ENCODE data around the gene CARMIL1. TPM values are rescaled to one million over a fixed set of nuclear protein-coding genes. Genes with fewer than 3 reads are reported as not detected.
A peak's percentile ranks its signal among the peaks of the same experiment; 100 is the strongest.

CARMIL1 gene
- total and polyA plus RNA-seq, 2 of the 8 experiments (the other 6 are each of a cell fraction or from before 2014, with no cell fraction given): 20.3 to 40.4 TPM

- no peak overlapping the region for H2BK20ac ChIP-seq (ENCODE audit: low read length)
- 22% methylated on average over 1 of the region's 1 CpG; no CpG with 5 or more reads in 1 of the 2 experiments for WGBS, 2 experiments (ENCODE audit: extremely low coverage in 1 of 2, insufficient coverage in 1 of 2, insufficient read length in 1 of 2, insufficient replicate concordance in 2 of 2, low coverage in 1 of 2, low lambda C conversion rate in 2 of 2, missing lambda C conversion rate in 1 of 2)
- DNase-seq (ENCODE audit: low read depth in 1 of 2, low spot score in 2 of 2) (no peak), FAIRE-seq (no peak)
- H3K9ac ChIP-seq (replicated peaks in 1 of 4; ENCODE audit: extremely low read depth in 1 of 4, low read depth in 3 of 4, low read length in 3 of 4): no peak overlapping the region
- no peak overlapping the region for H2BK120ac ChIP-seq (replicated peaks; ENCODE audit: low read depth, low read length)
- H2AK5ac ChIP-seq (ENCODE audit: low read depth, low read length): no peak overlapping the region
- H2BK5ac ChIP-seq (ENCODE audit: low read depth, low read length): no peak overlapping the region
- no peaks in the 10 kb centered on the region for H3K9me3 ChIP-seq (ENCODE audit: insufficient read depth in 2 of 2, low read depth in 1 of 2, low read length in 1 of 2)
- H3K27ac ChIP-seq (ENCODE audit: low read depth, low read length): no peak overlapping the region
- H3K79me1 ChIP-seq (ENCODE audit: low read depth, low read length): peaks cover 5% of the 10 kb centered on the region
- H3K4me3 ChIP-seq (ENCODE audit: extremely low read depth in 1 of 4, insufficient read depth in 2 of 4, low read depth in 3 of 4, low read length in 4 of 4): no peak overlapping the region
- no peak overlapping the region for H4K91ac ChIP-seq (replicated peaks; ENCODE audit: insufficient read length, low read length)
- no peak overlapping the region for H3K56ac ChIP-seq (replicated peaks; ENCODE audit: insufficient read length, low read depth, low read length)
- no peak overlapping the region for H2BK15ac ChIP-seq (ENCODE audit: low read length)
- no peaks in the 10 kb centered on the region for H3K36me3 ChIP-seq (ENCODE audit: control insufficient read depth in 2 of 4, insufficient read depth in 4 of 4, low read length in 3 of 4)
- no peak overlapping the region for H3K4me2 ChIP-seq (ENCODE audit: insufficient read depth in 1 of 2, low read depth in 2 of 2, low read length in 2 of 2)
- H2AFZ ChIP-seq (ENCODE audit: low read length): no peak overlapping the region
- no peak overlapping the region for H4K8ac ChIP-seq (ENCODE audit: extremely low read depth, insufficient read depth, low read length)
- H3K27me3 ChIP-seq (replicated peaks in 1 of 4; ENCODE audit: control insufficient read depth in 3 of 4, extremely low read depth in 1 of 4, insufficient read depth in 3 of 4, low read length in 3 of 4): peaks cover 0 to 1% (median 0%) of the 10 kb centered on the region in 4 experiments; a peak in 1 of 7 replicates
- CTCF ChIA-PET (ENCODE audit: partially characterized antibody): interaction anchor here (0.6 to 1.4 kb wide), 7 partner anchors 10 to 152 kb away, joined by 3 to 4 read pairs (median 3); partner anchors contain the start of gene CARMIL1
- H4K20me1 ChIP-seq (replicated peaks in 1 of 2; ENCODE audit: control insufficient read depth in 1 of 2, insufficient read depth in 2 of 2, low read length in 2 of 2): peaks cover 2 to 9% of the 10 kb centered on the region in 2 experiments
- no peak overlapping the region for H3K18ac ChIP-seq (ENCODE audit: extremely low read depth, low read length)
- no peak overlapping the region for H3K14ac ChIP-seq (ENCODE audit: insufficient read length)
- POLR2A ChIA-PET (ENCODE audit: partially characterized antibody): interaction anchor here (0.6 to 1.4 kb wide), 3 partner anchors 9 to 40 kb away, joined by 3 read pairs; no protein-coding TSS in a partner anchor
- no peak overlapping the region for H4K5ac ChIP-seq (ENCODE audit: insufficient read length, low read depth, low read length)
- H3K23ac ChIP-seq (ENCODE audit: insufficient read length): no peak overlapping the region
- no peaks in the 10 kb centered on the region; the same call in 1 of the 2 replicates for H3K23me2 ChIP-seq (ENCODE audit: low read depth, low read length)
- H3K4ac ChIP-seq (replicated peaks; ENCODE audit: insufficient read length, low read depth, low read length): no peak overlapping the region
- H3K4me1 ChIP-seq (replicated peaks in 1 of 4; ENCODE audit: control insufficient read depth in 3 of 4, insufficient read depth in 4 of 4, low read length in 3 of 4): peaks cover 0 to 16% (median 8%) of the 10 kb centered on the region in 4 experiments; a peak in 6 of 7 replicates
- H2BK12ac ChIP-seq (ENCODE audit: low read depth, low read length): no peak overlapping the region
- peaks cover 0 to 90% of the 10 kb centered on the region in 2 experiments; a peak in 3 of 4 replicates for H3K79me2 ChIP-seq (ENCODE audit: control insufficient read depth in 1 of 2, insufficient read depth in 2 of 2, low read length in 2 of 2)
- TF ChIP-seq TEAD4 (IDR thresholded peaks at IDR 0.05; ENCODE audit: low read depth, low read length): peak; percentile 48; the same call in 1 of the 2 replicates
- TF ChIP-seq CREB1 (IDR thresholded peaks at IDR 0.05): no peak
Observed at GRCh38 chr6:25320459-25320858, 41.3 kb downstream of the CARMIL1 start.

All from H1 (cell line).